Measurements from ENCODE around the gene EVA1C.
"Not testable (repeated sequence)": the region's sequence is repeated elsewhere in the genome, so short reads cannot be mapped to it uniquely, and the experiment has no call there.

EVA1C gene

DNA sequence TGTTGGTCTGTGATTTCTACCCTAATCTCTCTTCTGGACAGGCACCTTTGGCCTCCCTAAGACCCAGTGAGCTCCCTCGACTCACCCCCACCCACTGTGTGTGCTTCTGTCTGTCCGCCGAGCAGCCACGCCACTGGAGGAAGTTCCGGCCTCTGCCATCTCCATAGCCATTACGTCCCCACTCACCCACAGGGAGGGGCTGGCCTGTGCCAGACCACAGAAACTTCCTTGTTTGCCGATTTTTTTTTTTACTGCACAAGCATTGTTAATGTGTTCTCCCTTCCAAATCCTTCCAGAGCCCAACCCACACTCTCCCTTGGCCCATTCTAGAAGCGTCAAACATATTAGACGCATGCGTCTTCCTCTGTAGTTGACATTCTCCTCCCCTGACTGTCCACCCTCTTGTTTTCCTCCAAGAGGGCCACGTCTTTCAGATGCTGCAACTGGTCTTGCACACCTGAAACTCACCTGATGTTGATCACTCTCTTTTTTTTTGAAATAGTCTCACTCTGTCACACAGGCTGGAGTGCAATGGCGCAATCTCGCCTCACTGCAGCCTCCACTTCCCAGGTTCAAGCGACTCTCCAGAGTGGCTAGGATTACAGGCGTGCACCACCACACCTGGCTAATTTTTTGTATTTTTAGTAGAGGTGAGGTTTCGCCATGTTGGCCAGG is 72.3 kb downstream of the EVA1C start:
- DNase-seq (ENCODE audit: extremely low spot score) = no peak
- ChIA-PET CTCF (no interaction called here), POLR2A (no interaction called here)
- TF ChIP-seq, protein P1, sequence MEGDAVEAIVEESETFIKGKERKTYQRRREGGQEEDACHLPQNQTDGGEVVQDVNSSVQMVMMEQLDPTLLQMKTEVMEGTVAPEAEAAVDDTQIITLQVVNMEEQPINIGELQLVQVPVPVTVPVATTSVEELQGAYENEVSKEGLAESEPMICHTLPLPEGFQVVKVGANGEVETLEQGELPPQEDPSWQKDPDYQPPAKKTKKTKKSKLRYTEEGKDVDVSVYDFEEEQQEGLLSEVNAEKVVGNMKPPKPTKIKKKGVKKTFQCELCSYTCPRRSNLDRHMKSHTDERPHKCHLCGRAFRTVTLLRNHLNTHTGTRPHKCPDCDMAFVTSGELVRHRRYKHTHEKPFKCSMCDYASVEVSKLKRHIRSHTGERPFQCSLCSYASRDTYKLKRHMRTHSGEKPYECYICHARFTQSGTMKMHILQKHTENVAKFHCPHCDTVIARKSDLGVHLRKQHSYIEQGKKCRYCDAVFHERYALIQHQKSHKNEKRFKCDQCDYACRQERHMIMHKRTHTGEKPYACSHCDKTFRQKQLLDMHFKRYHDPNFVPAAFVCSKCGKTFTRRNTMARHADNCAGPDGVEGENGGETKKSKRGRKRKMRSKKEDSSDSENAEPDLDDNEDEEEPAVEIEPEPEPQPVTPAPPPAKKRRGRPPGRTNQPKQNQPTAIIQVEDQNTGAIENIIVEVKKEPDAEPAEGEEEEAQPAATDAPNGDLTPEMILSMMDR (IDR thresholded peaks at IDR 0.05; ENCODE audit: control extremely low read depth, extremely low read depth, low read depth, missing control alignments) = no peak

- CTCF ChIA-PET = no interaction called here
- POLR2A ChIA-PET = no interaction called here
- TF ChIP-seq, protein P1 (IDR thresholded peaks at IDR 0.05; ENCODE audit: control extremely low read depth, extremely low read depth, low read depth, missing control alignments) = no peak
- no peak for DNase-seq (ENCODE audit: extremely low spot score)
Observed at GRCh38 chr21:32492376-32492775, 79.9 kb downstream of the EVA1C start.

DNA sequence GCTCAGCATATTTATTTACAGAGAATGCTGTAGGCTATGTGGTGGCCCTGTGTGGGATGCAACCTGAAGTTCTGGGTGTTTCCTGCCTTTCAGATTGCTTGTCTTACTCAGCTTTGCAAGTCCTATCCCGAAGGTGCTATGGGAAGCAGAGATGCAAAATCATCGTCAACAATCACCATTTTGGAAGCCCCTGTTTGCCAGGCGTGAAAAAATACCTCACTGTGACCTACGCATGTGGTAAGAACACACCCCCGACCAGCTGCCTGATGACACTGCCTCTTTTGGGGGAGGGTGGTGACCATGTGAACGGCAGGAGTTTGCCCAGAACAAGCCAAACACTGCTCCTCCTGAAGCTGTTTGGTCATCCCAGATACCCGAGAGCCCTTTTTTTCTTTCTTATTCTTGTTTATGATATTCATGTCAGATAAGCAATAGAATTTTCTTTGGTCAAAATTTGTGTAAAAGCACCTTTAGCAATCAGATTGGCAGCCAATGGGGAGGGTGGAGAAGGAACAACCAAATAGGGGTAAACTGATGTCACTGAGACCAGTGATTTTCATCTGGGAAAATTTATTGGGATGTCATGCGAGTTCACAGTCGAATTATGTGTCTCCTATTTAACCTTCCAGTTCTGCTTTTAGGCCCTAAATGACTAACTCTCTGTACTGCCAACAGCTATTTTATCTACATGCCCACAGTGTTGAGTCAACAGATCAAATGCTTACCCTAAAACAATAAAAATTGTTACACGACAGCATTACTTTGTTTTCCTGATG is 82.6 kb downstream of the EVA1C start:
- TF ChIP-seq, protein P1 (IDR thresholded peaks at IDR 0.05; ENCODE audit: control extremely low read depth, extremely low read depth, low read depth, missing control alignments) = no peak
- POLR2A ChIA-PET = interaction anchor here (0.6 kb wide), 1 partner anchor 459 kb away, joined by 7 read pairs; no protein-coding TSS in a partner anchor
- DNase-seq (ENCODE audit: extremely low spot score) = no peak
- CTCF ChIA-PET = no interaction called here

GRCh38 chr21:32496568-32496967 is 84.1 kb downstream of the EVA1C start:
- DNase-seq (ENCODE audit: extremely low spot score) = no peak
- TF ChIP-seq, protein P1 (IDR thresholded peaks at IDR 0.05; ENCODE audit: control extremely low read depth, extremely low read depth, low read depth, missing control alignments) = no peak
- ChIA-PET CTCF (no interaction called here), POLR2A (no interaction called here)

DNA sequence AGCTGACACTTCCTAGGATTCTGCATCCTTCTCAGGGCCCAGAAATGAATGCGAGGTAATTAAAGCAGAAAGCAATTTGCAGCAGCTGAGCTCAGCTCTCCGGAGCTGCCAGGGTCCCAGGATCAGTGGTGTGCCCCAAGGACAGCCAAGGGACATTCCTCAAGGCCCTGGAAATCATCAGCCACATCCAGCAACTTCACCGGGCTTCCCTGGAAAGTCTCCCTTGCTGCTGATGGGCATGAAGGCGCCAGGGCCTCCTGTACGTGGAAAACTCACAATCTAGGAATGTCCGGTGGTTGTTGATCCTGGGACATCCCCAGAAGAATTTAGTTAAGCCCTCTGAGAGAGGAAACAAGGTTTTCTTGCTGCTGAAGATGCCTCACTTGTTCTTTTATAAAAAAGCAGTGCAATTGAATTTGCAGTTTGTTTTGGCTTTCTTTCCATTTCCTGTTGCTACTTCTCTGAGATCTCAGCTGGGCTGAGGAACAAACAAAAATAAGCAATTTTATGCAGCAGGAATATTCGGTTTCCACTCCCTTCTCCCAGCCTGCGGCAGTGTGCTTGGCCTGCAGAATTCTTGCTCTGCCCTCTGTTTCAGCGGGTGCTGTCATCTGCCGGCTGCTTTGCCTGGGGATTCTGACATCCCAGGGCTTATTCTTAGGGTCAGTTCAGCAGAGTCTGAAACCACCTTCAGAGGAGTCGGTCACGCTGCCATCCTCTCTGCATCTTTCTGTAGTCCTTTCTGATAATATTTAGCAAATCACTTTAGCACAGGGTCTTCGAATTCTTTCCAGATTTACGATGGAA is 86.9 kb downstream of the EVA1C start:
- ChIA-PET CTCF (no interaction called here), POLR2A (no interaction called here)
- TF ChIP-seq, protein P1 (IDR thresholded peaks at IDR 0.05; ENCODE audit: control extremely low read depth, extremely low read depth, low read depth, missing control alignments) = no peak
- no peak for DNase-seq (ENCODE audit: extremely low spot score)

DNA sequence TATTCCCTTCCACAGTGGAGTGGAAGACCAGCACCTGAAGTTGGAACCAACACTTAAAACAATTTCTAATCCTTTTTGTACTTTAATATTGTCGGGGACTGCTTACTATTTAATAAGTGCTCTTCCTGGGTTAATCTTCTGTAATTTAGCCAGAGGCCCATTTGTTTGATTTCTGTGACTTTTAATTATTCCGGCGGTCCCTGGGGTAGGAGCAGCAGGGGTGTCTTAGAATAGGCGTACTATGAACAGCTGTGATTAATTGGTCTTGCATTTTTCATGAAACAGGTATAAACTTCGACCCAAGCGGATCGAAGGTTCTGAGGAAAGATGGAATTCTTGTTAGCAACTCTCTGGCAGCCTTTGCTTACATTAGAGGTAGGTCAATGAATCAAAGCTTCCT is 91.1 kb downstream of the EVA1C start:
- CTCF ChIA-PET; DNase-seq (ENCODE audit: extremely low spot score); POLR2A ChIA-PET: not testable (repeated sequence)

GRCh38 chr21:32505767-32506166 is 93.3 kb downstream of the EVA1C start:
- POLR2A ChIA-PET; DNase-seq (ENCODE audit: extremely low spot score): not testable (repeated sequence)
- CTCF ChIA-PET = interaction anchor here (0.8 to 1.3 kb wide), 2 partner anchors 9 to 95 kb away, joined by 3 read pairs; no protein-coding TSS in a partner anchor

- CTCF ChIA-PET = interaction anchor here (0.8 to 1.3 kb wide), 2 partner anchors 8 to 94 kb away, joined by 3 read pairs; no protein-coding TSS in a partner anchor
Observed at GRCh38 chr21:32506411-32506965, 94.0 kb downstream of the EVA1C start.

More at GRCh38 chr21:32506411-32506965, 94.0 kb downstream of the EVA1C start:
- DNase-seq (ENCODE audit: extremely low spot score); POLR2A ChIA-PET: not testable (repeated sequence)

All from GM10248 (cell line).